Motor neuron (in vitro differentiated cells): Measurements from ENCODE around the gene SNX24. TPM values are rescaled to one million over a fixed set of nuclear protein-coding genes. Genes with fewer than 3 reads are reported as not detected.

Source experiments
- total RNA-seq, 8 experiments: library from RNA; unstranded; fragments of 300-600 nt; gene quantifications; 2 replicates each; pipeline versions ENCODE4 v1.2.3 to v1.2.4, GENCODE V29; 2022

SNX24 gene
- total RNA-seq, 8 experiments from 2014 or later, result 5.9 to 32.2 (median 14.9) TPM

Other genes starting within 250 kb of the SNX24 start
- gene SNX2, start 70.5 kb upstream of the SNX24 start, total RNA-seq, result 10 to 100 TPM; 45.1 to 99.0 (median 51.6) TPM
- 10 to 100 TPM in 4 of 8 experiments, 1 to 10 TPM in 4; 1.9 to 64.1 (median 8.9) TPM for gene PPIC, start 191.1 kb downstream of the SNX24 start, total RNA-seq
- gene PRDM6, start 243.6 kb downstream of the SNX24 start, total RNA-seq, result under 1 TPM; 0.05 to 0.76 (median 0.30) TPM